Muscle of leg (tissue), 16 donors: Measurements from ENCODE around the gene BARHL2. TPM values are rescaled to one million over a fixed set of nuclear protein-coding genes. Genes with fewer than 3 reads are reported as not detected.

Experiments
- DNase-seq: peaks from one replicate; pipeline ENCODE4 v3.0.0; 2013
- H3K27ac ChIP-seq: one replicate; pipeline ENCODE4 v1.5.1; 2013; ENCODE audit warnings: mild to moderate bottlenecking, low read length, control low read depth
- H3K27me3 ChIP-seq: one replicate; pipeline ENCODE4 v1.6.1; 2013; ENCODE audit warnings: low read length; ENCODE audit not compliant: control insufficient read depth, insufficient read depth
- H3K36me3 ChIP-seq: one replicate; pipeline ENCODE4 v1.6.1; 2013; ENCODE audit warnings: low read length; ENCODE audit not compliant: control insufficient read depth, insufficient read depth
- H3K4me1 ChIP-seq: one replicate; pipeline ENCODE4 v1.6.1; 2013; ENCODE audit warnings: low read length; ENCODE audit not compliant: control insufficient read depth, insufficient read depth
- H3K4me3 ChIP-seq: one replicate; pipeline ENCODE4 v1.5.1; 2013; ENCODE audit warnings: low read length, control low read depth
- H3K9me3 ChIP-seq: replicated peaks from 2 replicates; pipeline ENCODE4 v1.6.1; 2013; ENCODE audit warnings: low read depth, low read length; ENCODE audit not compliant: control insufficient read depth
- WGBS: methylation state at CpG from one replicate; pipeline ENCODE4 v1.1.5; 2013; ENCODE audit warnings: missing lambda C conversion rate; ENCODE audit not compliant: insufficient coverage; 5-methylcytosine and 5-hydroxymethylcytosine counted together
- long read RNA-seq, 11 donors: transcript quantifications; one replicate each; lab custom pipeline, GENCODE V29; 2026
- polyA plus RNA-seq, 8 donors: library from polyadenylated mRNA; unstranded; fragments of 120-200 nt; gene quantifications; one replicate each; pipeline versions ENCODE4 v1.2.1 to v1.2.3, GENCODE V29; 2013; ENCODE audit warnings: inconsistent platforms in 1 of 8, low replicate concordance in 1 of 8; ENCODE audit not compliant: insufficient read length in 8 of 8, insufficient read depth in 1 of 8
- total RNA-seq: library from RNA; stranded (reverse); fragments of 120-200 nt; gene quantifications from one replicate; pipeline ENCODE4 v1.2.4, GENCODE V29; 2013

The BARHL2 gene
- total RNA-seq = not detected
- polyA plus RNA-seq = not detected
- long read RNA-seq, donor 1 = 0 reads
- long read RNA-seq, donor 2 = 0 reads
- long read RNA-seq, donor 3 = 0 reads
- long read RNA-seq, donor 4 = 0 reads
- long read RNA-seq, donor 5 = 0 reads
- long read RNA-seq, donor 6 = 0 reads
- long read RNA-seq, donor 7 = 0 reads
- long read RNA-seq, donor 8 = 0 reads
- long read RNA-seq, donor 9 = 0 reads
- long read RNA-seq, donor 10 = 0 reads
- long read RNA-seq, donor 11 = 0 reads

DNA sequence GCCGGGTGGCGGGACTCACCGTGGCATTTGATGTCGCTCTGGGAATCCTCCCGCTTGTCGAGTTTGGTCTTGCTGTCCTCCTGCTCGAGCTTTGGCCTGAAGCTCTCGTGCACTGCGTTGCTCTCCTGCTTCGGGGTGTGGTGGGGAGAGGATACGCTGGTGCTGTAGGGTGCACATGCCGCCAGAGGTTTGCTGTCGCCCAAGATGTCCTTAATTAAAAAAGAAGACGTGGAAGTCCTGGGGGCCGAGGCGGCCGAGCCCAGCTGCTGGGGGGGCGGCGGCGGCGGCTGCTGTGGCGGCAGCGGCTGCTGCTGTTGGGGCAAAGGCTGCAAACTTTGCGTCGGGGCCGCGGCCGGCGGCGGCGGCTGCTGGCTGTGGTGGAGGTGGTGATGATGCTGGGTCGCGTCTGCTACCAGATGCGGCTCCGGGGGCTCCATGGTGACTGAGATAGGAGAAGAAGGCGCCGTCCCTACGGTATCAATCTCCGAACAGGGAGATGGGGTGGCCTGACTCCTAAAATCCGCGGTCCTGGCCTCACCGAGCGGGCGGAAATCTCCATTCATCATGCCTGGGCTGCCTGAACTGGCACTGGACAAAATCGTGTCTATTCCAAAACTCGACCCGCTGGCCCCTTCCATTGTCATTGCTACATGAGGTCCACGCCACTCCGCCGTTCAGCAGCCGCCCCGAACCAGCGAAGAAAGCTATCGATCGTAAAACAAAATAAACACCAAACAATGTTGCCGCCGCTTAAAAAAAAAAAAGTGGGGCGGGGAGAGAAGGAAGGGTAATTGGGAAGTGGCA, at the start of gene BARHL2:
Gene BARHL2, minus strand, starts transcription at position 751 of the 804 bp plus-strand sequence. Its CDS starts 107 bp downstream, at position 644.
- H3K4me3 ChIP-seq = peak within 1 kb of the TSS; percentile 39
- no peaks in the 10 kb centered on the region for H3K9me3 ChIP-seq
- H3K36me3 ChIP-seq = no peaks in the 10 kb centered on the region
- peaks cover 89% of the 10 kb centered on the region for H3K27me3 ChIP-seq
- H3K27ac ChIP-seq = no peak within 1 kb of the TSS
- WGBS = 2% methylated on average over 46 of the region's 58 CpGs
- peaks cover 26% of the 10 kb centered on the region for H3K4me1 ChIP-seq
- DNase-seq = no peak

DNA sequence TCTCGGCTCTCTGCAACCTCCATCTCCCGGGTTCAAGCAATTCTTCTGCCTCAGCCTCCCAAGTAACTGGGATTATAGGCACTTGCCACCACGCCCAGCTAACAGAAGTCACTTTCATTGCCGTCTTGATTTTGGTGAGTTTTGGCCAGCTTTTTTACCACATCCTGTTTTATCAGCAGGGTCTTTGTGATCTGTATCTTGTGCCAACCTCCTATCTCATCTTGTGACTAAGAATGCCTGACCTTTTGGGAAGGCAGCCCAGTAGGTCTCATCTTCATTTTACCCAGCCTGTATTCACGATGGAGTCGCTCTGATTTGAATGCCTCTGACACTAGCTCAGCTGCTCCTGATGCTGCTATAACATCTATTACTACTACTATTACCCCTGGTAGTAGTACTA, 46.8 kb upstream of the BARHL2 start:
- no peak overlapping the region for H3K4me3 ChIP-seq
- H3K27ac ChIP-seq = no peak overlapping the region
- H3K36me3 ChIP-seq = no peaks in the 10 kb centered on the region
- DNase-seq = no peak
- 86% methylated on average over 5 of the region's 6 CpGs for WGBS
- no peaks in the 10 kb centered on the region for H3K9me3 ChIP-seq
- H3K27me3 ChIP-seq = peaks cover 4% of the 10 kb centered on the region
- H3K4me1 ChIP-seq = peaks cover 8% of the 10 kb centered on the region

DNA sequence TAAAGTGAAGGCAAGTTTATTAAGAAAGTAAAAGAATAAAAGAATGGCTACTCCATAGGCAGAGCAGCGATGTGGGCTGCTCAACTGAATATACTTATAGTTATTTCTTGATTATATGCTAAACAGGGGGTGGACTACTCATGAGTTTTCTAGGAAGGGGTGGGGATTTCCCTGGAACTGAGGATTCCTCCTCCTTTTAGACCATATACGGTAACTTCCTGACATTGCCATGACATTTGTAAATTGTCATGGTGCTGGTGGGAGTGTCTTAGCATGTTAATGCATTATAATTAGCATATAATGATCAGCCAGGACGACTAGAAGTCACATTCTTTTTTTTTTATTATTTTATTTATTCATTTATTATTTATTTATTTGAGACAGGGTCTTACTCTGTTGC, 46.4 kb upstream of the BARHL2 start:
- H3K9me3 ChIP-seq = no peaks in the 10 kb centered on the region
- peaks cover 4% of the 10 kb centered on the region for H3K27me3 ChIP-seq
- H3K4me3 ChIP-seq = no peak overlapping the region
- H3K36me3 ChIP-seq = no peaks in the 10 kb centered on the region
- WGBS = no CpG with 5 or more reads among the region's 3 CpGs
- H3K4me1 ChIP-seq = peaks cover 8% of the 10 kb centered on the region
- no peak for DNase-seq
- no peak overlapping the region for H3K27ac ChIP-seq

- peak; percentile 24 for DNase-seq
- no peak overlapping the region for H3K27ac ChIP-seq
- H3K36me3 ChIP-seq = no peaks in the 10 kb centered on the region
- H3K4me3 ChIP-seq = no peak overlapping the region
- no peaks in the 10 kb centered on the region for H3K9me3 ChIP-seq
- peaks cover 8% of the 10 kb centered on the region for H3K4me1 ChIP-seq
- peaks cover 4% of the 10 kb centered on the region for H3K27me3 ChIP-seq
- 12% methylated on average over 5 of the region's 12 CpGs for WGBS
Measured at GRCh38 chr1:90761781-90762589, 44.9 kb upstream of the BARHL2 start.

DNA sequence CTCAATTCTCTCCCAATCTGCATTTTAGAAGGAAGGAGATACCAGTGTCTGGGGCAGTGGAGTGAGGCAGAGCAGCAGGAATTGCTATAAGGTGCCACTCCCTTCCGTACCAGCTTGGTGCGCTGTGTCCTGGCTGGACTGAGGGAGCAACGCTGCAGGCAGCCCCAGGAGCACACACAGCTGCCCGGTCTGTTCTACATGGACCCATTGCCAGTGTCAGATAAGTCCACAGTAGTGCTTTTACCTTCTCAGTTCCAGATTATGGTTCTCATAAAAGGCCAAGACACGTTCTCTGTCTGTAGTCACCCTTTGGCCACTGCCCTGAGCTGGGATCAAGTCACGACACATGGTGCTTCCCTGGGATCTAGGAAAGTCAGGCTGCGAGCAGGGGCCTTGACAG, 44.1 kb upstream of the BARHL2 start:
- 65% methylated on average over 6 of the region's 7 CpGs for WGBS
- Histone ChIP-seq H3K9me3 (no peaks in the 10 kb centered on the region), H3K36me3 (no peaks in the 10 kb centered on the region), H3K27ac (no peak overlapping the region), H3K4me3 (no peak overlapping the region), H3K27me3 (peaks cover 4% of the 10 kb centered on the region), H3K4me1 (peaks cover 8% of the 10 kb centered on the region)
- no peak for DNase-seq

DNA sequence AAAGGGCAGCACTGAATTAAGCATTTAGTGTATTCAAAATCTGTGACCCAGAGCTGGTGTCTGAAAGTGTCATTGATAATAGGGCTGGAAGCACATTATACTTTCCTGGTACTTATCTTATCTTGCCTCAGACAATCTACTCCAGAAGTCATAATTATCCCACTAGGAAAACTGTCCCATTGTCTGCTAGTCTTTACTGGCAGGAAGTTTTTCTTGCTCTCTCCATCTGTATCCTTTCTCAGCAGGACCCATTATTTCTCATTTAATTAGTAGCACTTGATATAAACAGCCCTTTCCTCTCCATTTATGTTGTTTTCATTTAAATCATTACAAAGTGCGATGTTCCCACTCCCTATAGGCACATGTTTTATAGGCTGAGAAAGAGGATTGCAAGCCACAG, 36.5 kb upstream of the BARHL2 start:
- Histone ChIP-seq H3K36me3 (no peaks in the 10 kb centered on the region), H3K4me1 (no peaks in the 10 kb centered on the region), H3K4me3 (no peak overlapping the region), H3K27me3 (peaks cover 5% of the 10 kb centered on the region), H3K9me3 (no peaks in the 10 kb centered on the region), H3K27ac (no peak overlapping the region)
- no CpG with 5 or more reads among the region's 1 CpG for WGBS
- no peak for DNase-seq

- Histone ChIP-seq H3K36me3 (no peaks in the 10 kb centered on the region), H3K4me1 (no peaks in the 10 kb centered on the region), H3K9me3 (no peaks in the 10 kb centered on the region), H3K27me3 (peaks cover 6% of the 10 kb centered on the region), H3K27ac (no peak overlapping the region), H3K4me3 (no peak overlapping the region)
- DNase-seq = no peak
Measured at GRCh38 chr1:90748668-90749067, 31.6 kb upstream of the BARHL2 start.

- H3K36me3 ChIP-seq = no peaks in the 10 kb centered on the region
- 80% methylated on average over 1 of the region's 1 CpG for WGBS
- H3K27ac ChIP-seq = no peak overlapping the region
- H3K4me3 ChIP-seq = no peak overlapping the region
- no peaks in the 10 kb centered on the region for H3K9me3 ChIP-seq
- peaks cover 6% of the 10 kb centered on the region for H3K27me3 ChIP-seq
- DNase-seq = no peak
- no peaks in the 10 kb centered on the region for H3K4me1 ChIP-seq
Measured at GRCh38 chr1:90746857-90747256, 29.8 kb upstream of the BARHL2 start.

DNA sequence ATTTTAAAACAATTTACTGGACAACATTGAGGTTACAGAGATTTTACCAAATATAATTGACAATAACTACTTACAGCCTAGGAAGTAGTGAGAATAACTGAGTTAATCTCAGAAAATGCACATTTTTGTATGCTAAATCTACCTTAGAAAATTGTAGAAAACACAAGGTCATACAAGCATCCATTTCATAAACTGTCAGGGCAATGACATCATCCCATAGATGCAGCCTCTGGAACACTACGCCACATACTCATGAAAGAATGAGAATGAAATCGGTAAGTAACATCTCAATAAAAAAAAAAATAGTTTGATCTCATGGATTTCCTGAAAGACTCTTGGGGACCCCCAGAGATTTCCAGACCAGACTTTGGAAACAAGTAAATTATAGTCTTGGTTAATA, 28.9 kb upstream of the BARHL2 start:
- no peak overlapping the region for H3K4me3 ChIP-seq
- WGBS = no CpG with 5 or more reads among the region's 2 CpGs
- no peak overlapping the region for H3K27ac ChIP-seq
- H3K4me1 ChIP-seq = no peaks in the 10 kb centered on the region
- H3K9me3 ChIP-seq = no peaks in the 10 kb centered on the region
- H3K27me3 ChIP-seq = peaks cover 6% of the 10 kb centered on the region
- no peak for DNase-seq
- H3K36me3 ChIP-seq = no peaks in the 10 kb centered on the region

DNA sequence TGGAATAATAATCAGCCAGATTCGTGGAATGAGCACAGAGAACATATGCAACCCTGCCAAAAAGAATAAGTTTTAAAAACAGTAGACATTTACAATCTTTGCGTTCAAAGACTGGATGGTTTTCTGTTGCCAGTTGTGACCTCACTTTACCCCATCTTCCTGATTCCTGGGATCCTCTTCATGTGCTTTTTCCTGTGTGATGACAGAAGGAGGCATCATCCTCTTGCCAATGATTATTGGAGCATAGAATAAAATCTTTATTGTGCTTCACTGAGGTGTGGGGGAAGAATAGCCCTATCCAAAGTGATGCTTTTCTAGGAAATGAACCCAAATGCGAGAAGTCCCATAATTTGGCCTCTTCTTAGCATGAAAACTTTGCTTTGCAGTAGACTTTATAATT, 15.0 kb upstream of the BARHL2 start:
- Histone ChIP-seq H3K36me3 (no peaks in the 10 kb centered on the region), H3K27ac (no peak overlapping the region), H3K9me3 (no peaks in the 10 kb centered on the region), H3K27me3 (peaks cover 50% of the 10 kb centered on the region), H3K4me3 (no peak overlapping the region), H3K4me1 (peaks cover 10% of the 10 kb centered on the region)
- no CpG with 5 or more reads among the region's 3 CpGs for WGBS
- DNase-seq = no peak
